K562 (cell line): ENCODE results near the gene MRAP2. TPM values are rescaled to one million over a fixed set of nuclear protein-coding genes. Genes with fewer than 3 reads are reported as not detected.

Source experiments
- ATAC-seq: fragments of 200-7000 bp; cut with Tn5 transposase; 3 replicates; pipeline ENCODE4 v1.9.1; 2020; ENCODE audit warnings: moderate library complexity
- BruUV-seq: library from RNA; stranded (reverse); fragments of 400-500 nt; replicated peaks from 2 replicates; lab custom pipeline; 2021; lab: Mats Ljungman, UMichigan
- CTCF ChIA-PET: fragments of 300-600 bp; formaldehyde crosslinking; extraction: SDS; loops from one replicate; lab custom pipeline; 2021; ENCODE audit warnings: low intra/inter-chr PET ratio; lab: Yijun Ruan, JAX
- POLR2A ChIA-PET: fragments of 300-600, 350-650 bp; sonication (Branson Sonifier 250); formaldehyde crosslinking; extraction: SDS; loops from one replicate; lab custom pipeline; 2021; ENCODE audit warnings: antibody characterized with exemption, inconsistent platforms; lab: Yijun Ruan, JAX
- DNase-seq, 4 experiments: peaks; one replicate each; pipeline versions ENCODE4 v3.0.0 to v3.0.0-alpha.2; 2011 to 2018; ENCODE audit warnings: low spot score in 3 of 4, mixed read lengths in 3 of 4; ENCODE audit errors: extremely low read depth in 1 of 4
- FAIRE-seq: peaks from 2 replicates; lab custom pipeline; 2011; peaks lifted over from hg19 to GRCh38; lab: Jason Lieb, UNC
- H2AFZ ChIP-seq: 2 replicates; pipeline ENCODE4 v1.6.0; 2011; ENCODE audit warnings: low read depth, low read length, control low read depth, inconsistent platforms
- H3K27ac ChIP-seq: fragments of 200-600 bp; 3 replicates; pipeline ENCODE4 v1.8.0; 2011; ENCODE audit warnings: low read depth, mild to moderate bottlenecking, control low read depth, inconsistent platforms, low read length, moderate library complexity, mixed read lengths; ENCODE audit errors: extremely low read depth
- H3K27me3 ChIP-seq, 2 experiments: fragments of 300-600 bp in 1 of 2; 2 replicates in 1 of 2; 3 replicates in 1 of 2; pipeline versions ENCODE4 v1.6.0 to v1.8.0; 2011; ENCODE audit warnings: inconsistent platforms in 2 of 2, low read length in 2 of 2, mild to moderate bottlenecking in 1 of 2, mixed read lengths in 1 of 2, moderate library complexity in 1 of 2; ENCODE audit not compliant: control insufficient read depth in 2 of 2, insufficient read depth in 2 of 2
- H3K36me3 ChIP-seq: fragments of 300-600 bp; 3 replicates; pipeline ENCODE4 v1.8.0; 2011; ENCODE audit warnings: mild to moderate bottlenecking, low read length, inconsistent platforms; ENCODE audit not compliant: control insufficient read depth, insufficient read depth
- H3K4me1 ChIP-seq, 2 experiments: fragments of 200-600 bp in 1 of 2; replicated peaks in 1 of 2; 2 replicates in 1 of 2; 3 replicates in 1 of 2; pipeline versions ENCODE4 v1.5.1 to v1.8.0; 2011; ENCODE audit warnings: inconsistent platforms in 2 of 2, low read length in 2 of 2, mild to moderate bottlenecking in 1 of 2, mixed read lengths in 1 of 2, moderate library complexity in 1 of 2; ENCODE audit not compliant: control insufficient read depth in 2 of 2, insufficient read depth in 2 of 2
- H3K4me2 ChIP-seq: 2 replicates; pipeline ENCODE4 v1.6.1; 2011; ENCODE audit warnings: low read length, control low read depth, inconsistent platforms, mixed read lengths; ENCODE audit not compliant: insufficient read depth
- H3K4me3 ChIP-seq: fragments of 200-600 bp; sonication (generic), shearing (Covaris generic); 2 replicates; pipeline ENCODE4 v1.5.1; 2016; ENCODE audit warnings: control low read depth, inconsistent platforms
- H3K79me2 ChIP-seq: fragments of 200-600 bp; 3 replicates; pipeline ENCODE4 v1.8.0; 2011; ENCODE audit warnings: low read length, inconsistent platforms; ENCODE audit not compliant: control insufficient read depth, insufficient read depth
- H3K9ac ChIP-seq, 2 experiments: 2 replicates each; pipeline versions ENCODE4 v1.6.0 to v1.6.1; 2011; ENCODE audit warnings: low read depth in 2 of 2, low read length in 2 of 2, control low read depth in 1 of 2, inconsistent platforms in 1 of 2, mild to moderate bottlenecking in 1 of 2, mixed read lengths in 1 of 2; ENCODE audit not compliant: insufficient read depth in 1 of 2
- H3K9me1 ChIP-seq: one replicate; pipeline ENCODE4 v1.6.0; 2011; ENCODE audit warnings: inconsistent platforms, mild to moderate bottlenecking, low read length, moderate library complexity; ENCODE audit not compliant: control insufficient read depth, insufficient read depth
- H3K9me3 ChIP-seq: replicated peaks from 2 replicates; pipeline ENCODE4 v1.5.1; 2011; ENCODE audit warnings: low read depth, low read length, inconsistent platforms; ENCODE audit not compliant: control insufficient read depth, insufficient read depth
- H4K20me1 ChIP-seq: replicated peaks from 2 replicates; pipeline ENCODE4 v1.6.1; 2011; ENCODE audit warnings: low read length, inconsistent platforms, mixed read lengths; ENCODE audit not compliant: control insufficient read depth, insufficient read depth
- CBFB ChIP-seq: sonication (generic); formaldehyde crosslinking; IDR thresholded peaks from 2 replicates; pipeline ENCODE4 v1.4.0; 2020; ENCODE audit warnings: mild to moderate bottlenecking, missing genetic modification reagents
- CBX3 ChIP-seq, 2 experiments: IDR thresholded peaks; 1 replicate in 1 of 2; 2 replicates in 1 of 2; pipeline ENCODE4 v1.6.1; 2012; ENCODE audit warnings: inconsistent platforms in 2 of 2, low read length in 2 of 2, borderline replicate concordance in 1 of 2, control low read depth in 1 of 2
- NBN ChIP-seq: fragments of 450-650 bp; IDR thresholded peaks from 2 replicates; pipeline ENCODE4 v1.6.1; 2016; ENCODE audit warnings: low read depth, mild to moderate bottlenecking
- RAD21 ChIP-seq, 2 experiments: fragments of 250-450 bp in 1 of 2; fragments of 450-650 bp in 1 of 2; sonication (Bioruptor Pico) in 1 of 2; formaldehyde crosslinking in 1 of 2; IDR thresholded peaks in 1 of 2; conservative IDR thresholded peaks in 1 of 2; 2 replicates each; pipeline versions ENCODE4 v1.4.0 to v1.8.0; 2020 to 2022; ENCODE audit warnings: mild to moderate bottlenecking in 2 of 2, moderate library complexity in 1 of 2
- RFX1 ChIP-seq: fragments of 450-650 bp; IDR thresholded peaks from 2 replicates; pipeline ENCODE4 v1.6.1; 2016; ENCODE audit warnings: mild to moderate bottlenecking, moderate library complexity
- SMAD2 ChIP-seq: fragments of 150-350 bp; IDR thresholded peaks from 2 replicates; pipeline ENCODE4 v1.6.1; 2014; ENCODE audit warnings: low read depth, mild to moderate bottlenecking, low read length
- TAF7 ChIP-seq: fragments of 450-650 bp; IDR thresholded peaks from 2 replicates; pipeline ENCODE4 v1.6.1; 2016; ENCODE audit warnings: missing genetic modification characterization, missing compliant biosample characterization
- ZNF253 ChIP-seq: fragments of 250-450 bp; sonication (Bioruptor Pico); conservative IDR thresholded peaks from 2 replicates; pipeline ENCODE4 v1.6.1; 2021; ENCODE audit warnings: mild to moderate bottlenecking
- ZNF316 ChIP-seq: fragments of 450-650 bp; IDR thresholded peaks from 2 replicates; pipeline ENCODE4 v1.6.1; 2016
- ZNF507 ChIP-seq: conservative IDR thresholded peaks from 2 replicates; pipeline ENCODE4 v1.6.1; 2017; ENCODE audit warnings: missing genetic modification characterization, missing compliant biosample characterization
- ZNF75A ChIP-seq: fragments of 450-650 bp; formaldehyde crosslinking; IDR thresholded peaks from 2 replicates; pipeline ENCODE4 v1.4.0; 2020; ENCODE audit warnings: mild to moderate bottlenecking
- WGBS: fragments of 100-300 bp; shearing (Covaris generic); methylation state at CpG from one replicate; pipeline ENCODE4 v1.1.6; 2016; ENCODE audit warnings: low coverage, mixed read lengths; ENCODE audit not compliant: insufficient coverage; ENCODE audit errors: missing lambda C conversion rate; 5-methylcytosine and 5-hydroxymethylcytosine counted together
- in situ Hi-C: fragments of 300-500 bp; cut with MboI; formaldehyde crosslinking; loops from 4 replicates; pipeline ENCODE4 v1.15.0; 2018; ENCODE audit warnings: inconsistent platforms, mixed read lengths
- intact Hi-C: fragments of 100-400 bp; cut with micrococcal nuclease; formaldehyde crosslinking; loops from 2 replicates; pipeline ENCODE4 v1.14.2; 2022
- polyA plus RNA-seq, 8 experiments: library from polyadenylated mRNA; depleted of rRNA in 4 of 8; stranded (reverse) in 5 of 8; unstranded in 3 of 8; fragments of >200 nt; fragmentation: Nextera tagmentation in 2 of 8; fragmentation: Illumina TruSeq in 1 of 8; extraction: Ambion mirVana in 2 of 8; extraction: Trizol in 1 of 8; gene quantifications; 2 replicates each; pipeline versions ENCODE4 v1.2.1 to v1.2.3, GENCODE V29; 2011 to 2014; ENCODE audit warnings: inconsistent platforms in 1 of 8, missing spikeins in 1 of 8
- total RNA-seq, 7 experiments: library from RNA; depleted of rRNA in 6 of 7; stranded (reverse); fragments of >200 nt in 6 of 7; fragmentation: Illumina TruSeq in 2 of 7; extraction: Trizol in 2 of 7; gene quantifications; 2 replicates each; pipeline versions ENCODE4 v1.2.1 to v1.2.3, GENCODE V29; 2011 to 2021; ENCODE audit warnings: low replicate concordance in 1 of 7
- TF ChIP-seq, protein P1 (sequence below): fragments of 250-450 bp; sonication (Bioruptor Pico); IDR thresholded peaks from 2 replicates; pipeline ENCODE4 v1.5.0; 2021

Gene MRAP2
- total and polyA plus RNA-seq, 9 of the 15 experiments (the other 6 are each of a cell fraction or from before 2014, with no cell fraction given): 5.9 to 38.9 (median 9.3) TPM

DNA sequence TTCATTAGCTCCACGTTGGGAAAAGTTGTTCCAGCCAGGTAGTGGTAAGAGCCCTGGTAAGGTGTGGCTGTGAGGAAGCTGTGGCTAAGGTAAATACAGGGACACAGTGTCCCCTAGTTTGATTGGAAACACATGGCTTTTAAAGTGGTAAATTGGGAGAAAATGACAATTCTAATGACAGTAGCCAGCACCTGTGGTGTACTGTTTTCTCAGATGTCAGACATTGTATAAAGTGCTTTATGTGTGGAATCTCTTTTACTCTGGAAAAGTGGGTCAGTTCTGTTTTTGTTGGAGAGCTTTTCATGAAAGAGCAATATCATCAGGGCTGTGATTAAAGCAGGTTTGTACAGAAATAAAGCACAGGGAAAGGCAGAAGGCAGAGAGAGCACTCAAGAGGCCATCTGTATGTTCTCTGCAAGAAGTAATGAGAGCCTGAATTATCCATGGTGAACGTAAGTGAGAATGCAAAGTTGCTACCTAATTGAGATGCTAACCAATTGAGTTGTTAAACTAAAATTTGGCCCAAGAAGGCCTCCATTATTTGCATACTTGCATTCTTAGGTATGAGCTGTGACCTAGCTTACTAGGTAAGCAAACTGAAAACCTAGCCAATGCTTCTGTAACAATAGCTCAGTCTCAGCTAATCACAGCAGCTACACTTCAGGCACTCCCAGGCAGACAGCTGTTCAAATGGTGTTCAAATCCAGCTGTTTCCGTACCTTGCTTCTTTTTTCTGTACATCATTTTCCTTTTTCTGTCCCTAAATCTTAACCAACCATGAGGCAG lies 28.2 kb downstream of the MRAP2 start:
- no TSS peak for BruUV-seq
- intact Hi-C loops: loop anchor here (5.0 kb wide), 1 partner anchor 170 kb away; no protein-coding TSS in a partner anchor
- Histone ChIP-seq H3K36me3 (peaks cover 4% of the 10 kb centered on the region; the same call in 2 of the 3 replicates), H3K9me3 (no peaks in the 10 kb centered on the region), H3K9ac (no peak overlapping the region), H3K27ac (no peak overlapping the region; the same call in 2 of the 3 replicates), H3K27me3 (no peaks in the 10 kb centered on the region)
- peak; percentile 31 for ATAC-seq
- TF ChIP-seq, protein P1, sequence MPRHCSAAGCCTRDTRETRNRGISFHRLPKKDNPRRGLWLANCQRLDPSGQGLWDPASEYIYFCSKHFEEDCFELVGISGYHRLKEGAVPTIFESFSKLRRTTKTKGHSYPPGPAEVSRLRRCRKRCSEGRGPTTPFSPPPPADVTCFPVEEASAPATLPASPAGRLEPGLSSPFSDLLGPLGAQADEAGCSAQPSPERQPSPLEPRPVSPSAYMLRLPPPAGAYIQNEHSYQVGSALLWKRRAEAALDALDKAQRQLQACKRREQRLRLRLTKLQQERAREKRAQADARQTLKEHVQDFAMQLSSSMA (CRISPR knock-in tag): no peak
- TF ChIP-seq ZNF75A (CRISPR knock-in tag) (no peak), CBFB (CRISPR knock-in tag) (no peak), CBX3 (IDR thresholded peaks at IDR 0.05; ENCODE audit: borderline replicate concordance in 1 of 2, low read length in 2 of 2) (no peak), SMAD2 (no peak), ZNF316 (0 out of 2 replicates have a peak, but pooled peaks have one; percentile 2), NBN (no peak), RAD21 (CRISPR knock-in tag; conservative IDR thresholded peaks at IDR 0.05 in 1 of 2, IDR thresholded peaks at IDR 0.05 in 1 of 2) (0 out of 4 replicates have a peak, but pooled peaks of 1 of the 2 experiments have one; percentile 2), ZNF253 (CRISPR knock-in tag) (no peak), ZNF507 (tag) (no peak), TAF7 (tag) (no peak), RFX1 (no peak)
- TF ChIP-seq, all 486 proteins: peak for 2
- peaks cover 0 to 27% of the 10 kb centered on the region in 2 experiments; a peak in 4 of 5 replicates for H3K4me1 ChIP-seq
- H3K79me2 ChIP-seq: no peaks in the 10 kb centered on the region
- CTCF ChIA-PET: no interaction called here
- H3K4me2 ChIP-seq: no peak overlapping the region
- no peaks in the 10 kb centered on the region for H4K20me1 ChIP-seq
- 29% methylated on average over 3 of the region's 3 CpGs for WGBS
- no peak overlapping the region for H2AFZ ChIP-seq
- DNase-seq (peak in 1 of 4 experiments; percentile 25), FAIRE-seq (no peak)
- in situ Hi-C loops: no loop called here
- no peaks in the 10 kb centered on the region for H3K9me1 ChIP-seq
- no peak overlapping the region for H3K4me3 ChIP-seq
- POLR2A ChIA-PET: interaction anchor here (0.9 to 2.2 kb wide), 4 partner anchors 10 to 15 kb away, joined by 3 to 9 read pairs (median 6); no protein-coding TSS in a partner anchor
